ENCODE results near the gene DCK.

- TF ChIP-seq POLR2A (IDR thresholded peaks at IDR 0.05) (no peak), CTCF (IDR thresholded peaks at IDR 0.05) (no peak)
These were observed 34.8 kb upstream of the DCK start for GRCh38 chr4:70958681-70959080.

All from lower leg skin (tissue), 3 donors.